ENCODE results near the gene SERINC2. TPM values are rescaled to one million over a fixed set of nuclear protein-coding genes. Genes with fewer than 3 reads are reported as not detected.

Gene SERINC2
- 12.2 and 54.7 TPM in 2 replicates for total RNA-seq

GRCh38 chr1:31412732-31413404 is at the start of gene SERINC2:
Gene SERINC2, plus strand, starts transcription at chr1:31413213. Its CDS starts 53 bp downstream, at chr1:31413266.

GRCh38 chr1:31373056-31373896 is 39.7 kb upstream of the SERINC2 start, which contains the start of gene FABP3:
Gene FABP3, minus strand, starts transcription at chr1:31373076. Its CDS starts 62 bp downstream, at chr1:31373014.

Other genes starting within 250 kb of the SERINC2 start
- 0.11 and 0.79 TPM in 2 replicates for gene NKAIN1, start 173.3 kb upstream of the SERINC2 start, total RNA-seq
- gene SNRNP40, start 116.4 kb upstream of the SERINC2 start, total RNA-seq = 64.8 and 70.7 TPM in 2 replicates
- gene ZCCHC17, start 116.2 kb upstream of the SERINC2 start, total RNA-seq = 24.2 and 26.3 TPM in 2 replicates
- 1.5 and 1.6 TPM in 2 replicates for gene FABP3, start 40.1 kb upstream of the SERINC2 start, total RNA-seq
- 13.3 and 119 TPM in 2 replicates for gene TINAGL1, start 163.3 kb downstream of the SERINC2 start, total RNA-seq
- not detected in 2 replicates for gene HCRTR1, start 204.5 kb downstream of the SERINC2 start, total RNA-seq
- 86.0 and 108 TPM in 2 replicates for gene PEF1, start 231.7 kb downstream of the SERINC2 start, total RNA-seq

Data from placental epithelial cell (primary cell).